ENCODE results near the gene CCL1. TPM values are rescaled to one million over a fixed set of nuclear protein-coding genes. Genes with fewer than 3 reads are reported as not detected.
A peak's percentile ranks its signal among the peaks of the same experiment; 100 is the strongest.

Gene CCL1
- total and polyA plus RNA-seq, 2 of the 4 experiments (the other 2 are of a cell fraction): not detected

DNA sequence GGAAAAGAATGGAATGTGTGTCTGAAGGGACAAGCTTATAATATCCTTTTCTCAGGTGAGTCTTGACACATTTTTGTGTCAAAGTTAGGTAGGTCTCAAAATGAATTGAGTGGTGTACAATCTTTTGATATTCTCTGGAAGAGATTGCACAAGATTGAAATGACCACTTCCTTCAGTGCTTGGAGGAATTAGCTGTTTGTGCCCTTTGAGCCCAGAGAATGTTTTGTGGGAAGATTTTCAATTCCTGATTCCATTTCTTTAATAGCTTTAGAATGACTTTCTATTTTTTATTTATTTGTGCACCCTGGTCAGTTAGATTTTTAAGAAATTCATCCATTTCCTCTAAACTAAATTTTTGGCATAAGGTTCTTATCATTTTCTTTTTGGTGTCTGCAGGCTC, 8.4 kb downstream of the CCL1 start:
- CTCF ChIA-PET: interaction anchor here (0.9 to 2.5 kb wide), 3 partner anchors 49 to 154 kb away, joined by 3 to 10 read pairs (median 3); no protein-coding TSS in a partner anchor
- peaks cover 6% of the 10 kb centered on the region for H3K4me1 ChIP-seq (ENCODE audit: control insufficient read depth, insufficient read depth, low read length)
- H2BK15ac ChIP-seq (ENCODE audit: low read depth, low read length): peak overlapping the region; percentile 45; the same call in 1 of the 3 replicates
- no peaks in the 10 kb centered on the region for H3K36me3 ChIP-seq (ENCODE audit: control insufficient read depth, insufficient read depth, low read length)
- intact Hi-C loops (cut with micrococcal nuclease) (loop anchor here (2.0 to 5.0 kb wide), 2 partner anchors 42 to 102 kb away; no protein-coding TSS in a partner anchor), in situ Hi-C loops (cut with MboI; ENCODE audit: low sequenced_read_pairs) (loop anchor here (5.0 kb wide), 1 partner anchor 47 kb away; no protein-coding TSS in a partner anchor), dilution Hi-C loops (cut with HindIII; ENCODE audit: low sequenced_read_pairs, unreplicated experiment) (no loop called here)
- H4K8ac ChIP-seq (ENCODE audit: low read depth in 2 of 2, low read length in 2 of 2): peak overlapping the region; percentile 55 to 72; a peak in 3 of 4 replicates
- POLR2A ChIA-PET (ENCODE audit: unreplicated experiment): interaction anchor here (1.4 kb wide), 1 partner anchor 98 kb away, joined by 6 read pairs; no protein-coding TSS in a partner anchor
- peak overlapping the region; percentile 96 for H2BK5ac ChIP-seq (ENCODE audit: low read depth, low read length, poor library complexity, severe bottlenecking)
- no peak overlapping the region for H3K14ac ChIP-seq (replicated peaks; ENCODE audit: low read depth, low read length)
- H2AK9ac ChIP-seq (replicated peaks; ENCODE audit: low read depth, low read length, poor library complexity): no peak overlapping the region
- peak overlapping the region; percentile 90; the same call in 1 of the 2 replicates for H3K27ac ChIP-seq (ENCODE audit: insufficient read depth, low read length)
- H3K79me1 ChIP-seq (ENCODE audit: low read depth in 1 of 2, low read length in 2 of 2): no peaks in the 10 kb centered on the region
- DNase-seq: peak; percentile 70
- no peaks in the 10 kb centered on the region for H4K20me1 ChIP-seq (ENCODE audit: insufficient read depth, low read length)
- no peaks in the 10 kb centered on the region for H3K27me3 ChIP-seq (ENCODE audit: control insufficient read depth, insufficient read depth, low read length)
- H3K23ac ChIP-seq (ENCODE audit: low read depth, low read length): 0 out of 2 replicates have a peak overlapping the region, but pooled peaks have one; percentile 35
- H3K4me3 ChIP-seq (ENCODE audit: insufficient read depth, low read depth, low read length): no peak overlapping the region
- peak overlapping the region; percentile 41 for H2BK120ac ChIP-seq (ENCODE audit: low read depth, low read length)
- no peak overlapping the region for H3K4me2 ChIP-seq (ENCODE audit: low read depth, low read length)
- H3K9me1 ChIP-seq (ENCODE audit: insufficient read depth, low read length): no peaks in the 10 kb centered on the region
- H2BK20ac ChIP-seq (ENCODE audit: low read depth, low read length): peak overlapping the region; percentile 65; the same call in 1 of the 2 replicates
- H4K5ac ChIP-seq (ENCODE audit: low read depth, low read length): peak overlapping the region; percentile 99; the same call in 1 of the 2 replicates
- peak overlapping the region; percentile 99 for H3K18ac ChIP-seq (ENCODE audit: low read depth, low read length)
- peak; percentile 83 for TF ChIP-seq CEBPB (IDR thresholded peaks at IDR 0.05; ENCODE audit: low read depth, low read length)
- no peak for TF ChIP-seq NFE2L2 (IDR thresholded peaks at IDR 0.05; ENCODE audit: low read depth, low read length)
- no TSS peak for BruUV-seq (replicated peaks)
- peak overlapping the region; percentile 76; the same call in 1 of the 2 replicates for H4K91ac ChIP-seq (ENCODE audit: insufficient read depth, low read depth, low read length)
- peak; percentile 53 for ATAC-seq (ENCODE audit: low read depth)
- peaks cover 2% of the 10 kb centered on the region for H3K9me3 ChIP-seq (ENCODE audit: control insufficient read depth, insufficient read depth, low read length)
- H3K9ac ChIP-seq (ENCODE audit: low read depth, low read length): no peak overlapping the region
- H3K56ac ChIP-seq (ENCODE audit: extremely low read depth, insufficient read depth, low read length): no peak overlapping the region; the same call in 1 of the 2 replicates
- no peak overlapping the region for H2AFZ ChIP-seq (replicated peaks; ENCODE audit: low read length, poor library complexity)
- H3K4ac ChIP-seq (ENCODE audit: low read depth, low read length): peak overlapping the region; percentile 82; the same call in 1 of the 2 replicates
- no peak overlapping the region for H2AK5ac ChIP-seq (ENCODE audit: low read depth, low read length)

Measured in IMR-90 (cell line).